Neural cell (in vitro differentiated cells): Measurements from ENCODE around the gene GLI2. TPM values are rescaled to one million over a fixed set of nuclear protein-coding genes. Genes with fewer than 3 reads are reported as not detected.

ENCODE experiments used
- H2AFZ ChIP-seq: fragments of 200-600, 300-800 bp; sonication (generic), shearing (Covaris generic); 2 replicates; pipeline ENCODE4 v1.6.0; 2014; ENCODE audit warnings: low read depth, mild to moderate bottlenecking, antibody characterized with exemption, low read length, moderate library complexity
- H3F3A ChIP-seq: fragments of 200-600 bp; shearing (Covaris generic); 2 replicates; pipeline ENCODE4 v1.6.1; 2016; ENCODE audit warnings: mild to moderate bottlenecking, moderate library complexity, mixed read lengths, antibody characterized with exemption, low read length; ENCODE audit not compliant: insufficient read depth, poor library complexity, severe bottlenecking
- H3K27ac ChIP-seq: fragments of 200-600, 300-800 bp; sonication (generic), shearing (Covaris generic); 2 replicates; pipeline ENCODE4 v1.5.1; 2014; ENCODE audit warnings: mild to moderate bottlenecking, low read length, moderate library complexity
- H3K27me3 ChIP-seq: fragments of 300-800, 200-600 bp; sonication (generic), shearing (Covaris generic); 2 replicates; pipeline ENCODE4 v1.6.0; 2014; ENCODE audit warnings: mild to moderate bottlenecking, low read depth, low read length, moderate library complexity; ENCODE audit not compliant: insufficient read depth
- H3K36me3 ChIP-seq: fragments of 300-800, 200-600 bp; sonication (generic), shearing (Covaris generic); 2 replicates; pipeline ENCODE4 v1.5.1; 2014; ENCODE audit warnings: mild to moderate bottlenecking, antibody characterized with exemption, low read length, moderate library complexity; ENCODE audit not compliant: insufficient read depth
- H3K4me2 ChIP-seq: fragments of 300-800, 200-600 bp; sonication (generic), shearing (Covaris generic); 2 replicates; pipeline ENCODE4 v1.6.0; 2014; ENCODE audit warnings: mild to moderate bottlenecking, low read length
- H3K4me3 ChIP-seq: fragments of 300-800, 200-600 bp; sonication (generic), shearing (Covaris generic); 2 replicates; pipeline ENCODE4 v1.5.1; 2014; ENCODE audit warnings: mild to moderate bottlenecking, low read length, moderate library complexity
- H3K79me2 ChIP-seq: fragments of 200-600 bp; shearing (Covaris generic); replicated peaks from 2 replicates; pipeline ENCODE4 v1.6.0; 2014; ENCODE audit warnings: mild to moderate bottlenecking, low read length, moderate library complexity; ENCODE audit not compliant: insufficient read depth
- H3K9ac ChIP-seq: fragments of 300-800, 200-600 bp; sonication (generic), shearing (Covaris generic); 2 replicates; pipeline ENCODE4 v1.6.1; 2016; ENCODE audit warnings: mild to moderate bottlenecking, low read length, mixed read lengths
- H3K9me2 ChIP-seq: fragments of 200-600 bp; shearing (Covaris generic); 2 replicates; pipeline ENCODE4 v1.6.1; 2016; ENCODE audit warnings: mild to moderate bottlenecking, low read length, mixed read lengths; ENCODE audit not compliant: insufficient read depth
- H3K9me3 ChIP-seq: fragments of 200-600, 300-800 bp; sonication (generic), shearing (Covaris generic); 2 replicates; pipeline ENCODE4 v1.6.1; 2016; ENCODE audit warnings: mild to moderate bottlenecking, mixed run types, low read length, moderate library complexity, mixed read lengths
- H4K20me1 ChIP-seq: fragments of 200-600 bp; shearing (Covaris generic); 2 replicates; pipeline ENCODE4 v1.6.1; 2016; ENCODE audit warnings: mild to moderate bottlenecking, mixed run types; ENCODE audit not compliant: insufficient read depth
- CTCF ChIP-seq: fragments of 450-650 bp; IDR thresholded peaks from 2 replicates; pipeline ENCODE4 v1.5.1; 2014; ENCODE audit warnings: antibody characterized with exemption, mild to moderate bottlenecking, moderate library complexity; ENCODE audit not compliant: poor library complexity, severe bottlenecking
- EP300 ChIP-seq: fragments of 450-650 bp; conservative IDR thresholded peaks from 2 replicates; pipeline ENCODE4 v1.6.1; 2014; ENCODE audit warnings: antibody characterized with exemption, mild to moderate bottlenecking, moderate library complexity; ENCODE audit not compliant: poor library complexity, severe bottlenecking
- EZH2 ChIP-seq: fragments of 200-600, 300-800 bp; shearing (Covaris generic), sonication (generic); IDR thresholded peaks from 2 replicates; pipeline ENCODE4 v1.6.1; 2014; ENCODE audit warnings: antibody characterized with exemption, low read length, borderline replicate concordance, mild to moderate bottlenecking; ENCODE audit not compliant: insufficient read depth, poor library complexity, severe bottlenecking
- MXI1 ChIP-seq: fragments of 450-650 bp; conservative IDR thresholded peaks from 2 replicates; pipeline ENCODE4 v1.6.1; 2014; ENCODE audit warnings: antibody characterized with exemption, mild to moderate bottlenecking; ENCODE audit not compliant: poor library complexity, severe bottlenecking
- POLR2AphosphoS5 ChIP-seq: IDR thresholded peaks from 2 replicates; pipeline ENCODE4 v1.6.1; 2012
- RAD21 ChIP-seq: fragments of 450-650 bp; conservative IDR thresholded peaks from 2 replicates; pipeline ENCODE4 v1.6.1; 2014; ENCODE audit warnings: antibody characterized with exemption, mild to moderate bottlenecking, moderate library complexity
- REST ChIP-seq: IDR thresholded peaks from 2 replicates; pipeline ENCODE4 v1.6.1; 2012; ENCODE audit warnings: borderline replicate concordance
- SMC3 ChIP-seq: fragments of 450-650 bp; conservative IDR thresholded peaks from 2 replicates; pipeline ENCODE4 v1.6.1; 2014; ENCODE audit warnings: antibody characterized with exemption, mild to moderate bottlenecking, moderate library complexity; ENCODE audit not compliant: poor library complexity
- TAF1 ChIP-seq: IDR thresholded peaks from 2 replicates; pipeline ENCODE4 v1.6.1; 2012; ENCODE audit warnings: low read depth
- polyA plus RNA-seq: library from polyadenylated mRNA; depleted of rRNA; stranded (reverse); fragments of >200 nt; gene quantifications from 2 replicates; pipeline ENCODE4 v1.2.3, GENCODE V29; 2014

Gene GLI2
- polyA plus RNA-seq, 1 donor from 2014 or later, result 0.14 TPM

GRCh38 chr2:120766470-120767351, 31.0 kb downstream of the GLI2 start:
- no peak overlapping the region for H3K27ac ChIP-seq
- H3K79me2 ChIP-seq, result peaks cover 50% of the 10 kb centered on the region
- no peak overlapping the region for H3K9ac ChIP-seq
- no peaks in the 10 kb centered on the region for H3K9me2 ChIP-seq
- H3K27me3 ChIP-seq, result no peaks in the 10 kb centered on the region
- H3K36me3 ChIP-seq, result no peaks in the 10 kb centered on the region
- H3K4me2 ChIP-seq, result no peak overlapping the region
- TF ChIP-seq REST (no peak), CTCF (no peak)
- H3K4me3 ChIP-seq, result no peak overlapping the region
- no peak overlapping the region for H2AFZ ChIP-seq
- H4K20me1 ChIP-seq, result no peaks in the 10 kb centered on the region
- H3F3A ChIP-seq, result no peaks in the 10 kb centered on the region
- no peaks in the 10 kb centered on the region for H3K9me3 ChIP-seq

GRCh38 chr2:120767486-120768005, 31.9 kb downstream of the GLI2 start:
- no peaks in the 10 kb centered on the region for H3K36me3 ChIP-seq
- no peaks in the 10 kb centered on the region for H3K27me3 ChIP-seq
- H3K4me2 ChIP-seq, result no peak overlapping the region
- no peaks in the 10 kb centered on the region for H3F3A ChIP-seq
- no peaks in the 10 kb centered on the region for H3K9me2 ChIP-seq
- TF ChIP-seq EP300 (no peak), CTCF (no peak), MXI1 (no peak), TAF1 (no peak), RAD21 (no peak), REST (no peak), EZH2 (no peak), POLR2AphosphoS5 (no peak), SMC3 (no peak)
- H3K4me3 ChIP-seq, result no peak overlapping the region
- H3K27ac ChIP-seq, result no peak overlapping the region
- H2AFZ ChIP-seq, result no peak overlapping the region
- peaks cover 58% of the 10 kb centered on the region for H3K79me2 ChIP-seq
- no peak overlapping the region for H3K9ac ChIP-seq
- H3K9me3 ChIP-seq, result no peaks in the 10 kb centered on the region
- no peaks in the 10 kb centered on the region for H4K20me1 ChIP-seq
